Left ventricle myocardium inferior (tissue), 1 donor: ENCODE measurements around the gene OAF. TPM values are rescaled to one million over a fixed set of nuclear protein-coding genes. Genes with fewer than 3 reads are reported as not detected.

Experiments
- DNase-seq: peaks from one replicate; pipeline ENCODE4 v3.0.0-alpha.2; 2020
- H3K27ac ChIP-seq: fragments of 200-600 bp; replicated peaks from 2 replicates; pipeline ENCODE4 v1.8.0; 2021
- H3K27me3 ChIP-seq: fragments of 200-600 bp; 2 replicates; pipeline ENCODE4 v1.8.0; 2021; ENCODE audit warnings: low read depth
- H3K36me3 ChIP-seq: fragments of 200-600 bp; 2 replicates; pipeline ENCODE4 v1.8.0; 2021
- H3K4me1 ChIP-seq: fragments of 200-600 bp; 2 replicates; pipeline ENCODE4 v1.8.0; 2021
- H3K4me3 ChIP-seq: fragments of 200-600 bp; 2 replicates; pipeline ENCODE4 v1.8.0; 2021; ENCODE audit warnings: mild to moderate bottlenecking, moderate library complexity
- H3K9me3 ChIP-seq: fragments of 200-600 bp; replicated peaks from 2 replicates; pipeline ENCODE4 v1.8.0; 2021
- intact Hi-C: fragments of 100-400 bp; cut with micrococcal nuclease; formaldehyde crosslinking; loops from one replicate; pipeline ENCODE4 v1.11.0; 2022
- total RNA-seq: library from RNA; stranded (reverse); fragmentation: NEBNext Ultra II Directional; extraction: Animal tissue kit (Norgen Biotek cat#: 25700); gene quantifications from one replicate; pipeline ENCODE4 v1.2.1, GENCODE V29; 2021
- TF ChIP-seq, protein P1 (sequence below): fragments of 200-600 bp; IDR thresholded peaks from 2 replicates; pipeline ENCODE4 v1.8.0; 2021; ENCODE audit warnings: antibody characterized with exemption, mild to moderate bottlenecking, borderline replicate concordance
- donor health status: DM: no; HTN: yes; CAD: no; lungs with severe emphysema.

The OAF gene
- total RNA-seq, 1 donor from 2014 or later: 23.7 TPM

DNA sequence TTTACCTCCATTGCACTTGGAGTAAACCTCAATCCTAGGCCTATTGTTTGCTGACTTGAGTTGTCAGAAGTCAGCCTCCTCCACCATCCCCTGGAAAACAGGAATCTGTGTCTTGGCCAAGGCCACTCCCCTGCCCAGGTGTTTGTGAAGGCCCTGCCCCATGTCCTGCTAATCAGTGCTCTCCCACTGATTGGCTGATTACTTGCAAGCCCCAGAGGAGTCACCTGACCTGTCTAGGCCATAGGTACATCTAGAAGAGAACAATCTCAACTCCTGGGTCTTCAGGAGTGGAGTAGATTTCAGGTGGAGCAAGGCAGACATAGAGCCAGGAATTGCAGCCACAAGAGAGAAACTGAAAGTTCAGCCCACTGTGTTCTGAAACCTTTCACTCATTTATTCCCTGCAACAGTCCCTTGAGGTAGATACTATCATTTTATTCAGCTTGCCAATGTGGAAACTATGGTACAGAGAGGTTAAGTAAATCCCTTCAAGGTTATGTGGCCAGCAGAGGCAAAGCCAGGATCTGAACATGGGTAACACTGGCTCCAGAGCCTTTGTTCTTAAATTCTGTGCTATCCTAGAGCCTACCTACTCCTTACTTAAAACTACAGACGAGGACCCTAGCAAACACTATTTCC, 10.4 kb downstream of the OAF start:
- Histone ChIP-seq H3K4me1 (peaks cover 98% of the 10 kb centered on the region), H3K9me3 (no peaks in the 10 kb centered on the region), H3K4me3 (no peak overlapping the region), H3K36me3 (peaks cover 4% of the 10 kb centered on the region), H3K27me3 (no peaks in the 10 kb centered on the region), H3K27ac (peak overlapping the region; percentile 88)
- no peak for DNase-seq
- intact Hi-C loops: no loop called here
- TF ChIP-seq, protein P1, sequence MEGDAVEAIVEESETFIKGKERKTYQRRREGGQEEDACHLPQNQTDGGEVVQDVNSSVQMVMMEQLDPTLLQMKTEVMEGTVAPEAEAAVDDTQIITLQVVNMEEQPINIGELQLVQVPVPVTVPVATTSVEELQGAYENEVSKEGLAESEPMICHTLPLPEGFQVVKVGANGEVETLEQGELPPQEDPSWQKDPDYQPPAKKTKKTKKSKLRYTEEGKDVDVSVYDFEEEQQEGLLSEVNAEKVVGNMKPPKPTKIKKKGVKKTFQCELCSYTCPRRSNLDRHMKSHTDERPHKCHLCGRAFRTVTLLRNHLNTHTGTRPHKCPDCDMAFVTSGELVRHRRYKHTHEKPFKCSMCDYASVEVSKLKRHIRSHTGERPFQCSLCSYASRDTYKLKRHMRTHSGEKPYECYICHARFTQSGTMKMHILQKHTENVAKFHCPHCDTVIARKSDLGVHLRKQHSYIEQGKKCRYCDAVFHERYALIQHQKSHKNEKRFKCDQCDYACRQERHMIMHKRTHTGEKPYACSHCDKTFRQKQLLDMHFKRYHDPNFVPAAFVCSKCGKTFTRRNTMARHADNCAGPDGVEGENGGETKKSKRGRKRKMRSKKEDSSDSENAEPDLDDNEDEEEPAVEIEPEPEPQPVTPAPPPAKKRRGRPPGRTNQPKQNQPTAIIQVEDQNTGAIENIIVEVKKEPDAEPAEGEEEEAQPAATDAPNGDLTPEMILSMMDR: no peak

DNA sequence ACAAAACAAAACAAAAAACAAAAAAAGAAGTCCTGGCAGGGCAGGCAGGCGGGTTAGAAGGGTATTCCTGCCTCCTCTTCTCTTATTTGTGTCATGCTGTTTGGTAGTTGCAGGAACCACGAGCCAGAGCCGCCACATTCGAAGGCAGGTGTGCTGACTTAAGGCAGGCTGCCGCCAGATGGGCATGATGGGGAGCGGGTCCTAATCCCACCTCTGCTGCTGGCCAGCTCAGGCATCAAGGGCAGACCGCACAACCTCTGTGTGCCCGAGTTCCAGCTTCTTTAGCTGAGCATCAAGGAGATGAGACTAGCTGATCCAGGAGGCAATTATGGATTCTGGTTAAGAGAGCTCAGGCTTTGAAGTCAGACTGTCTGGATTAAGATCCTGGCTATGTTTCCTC, 12.1 kb downstream of the OAF start:
- TF ChIP-seq, protein P1: no peak
- Histone ChIP-seq H3K4me1 (peaks cover 87% of the 10 kb centered on the region), H3K27ac (peak overlapping the region; percentile 88), H3K4me3 (no peak overlapping the region), H3K9me3 (no peaks in the 10 kb centered on the region), H3K27me3 (no peaks in the 10 kb centered on the region), H3K36me3 (peaks cover 4% of the 10 kb centered on the region)
- DNase-seq: peak; percentile 13
- intact Hi-C loops: no loop called here

DNA sequence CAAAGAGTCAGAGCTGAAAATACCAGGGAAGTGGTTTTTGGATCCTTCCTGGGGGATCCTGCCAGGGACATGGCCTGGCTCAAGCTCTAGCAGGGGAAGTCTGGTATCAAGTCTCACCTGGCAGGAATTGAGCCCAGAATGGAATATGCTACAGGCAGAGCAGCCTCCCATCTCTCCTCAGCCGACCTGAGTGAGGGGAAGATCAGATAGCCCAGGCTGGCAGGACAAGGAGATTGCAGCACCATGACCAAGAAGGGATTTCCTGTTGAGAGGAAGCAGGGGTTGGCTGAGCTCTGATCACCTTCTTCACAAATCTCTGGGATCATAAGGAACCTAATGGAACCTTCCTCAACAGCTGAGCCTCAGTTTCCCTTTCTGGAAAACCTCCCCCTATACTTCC, 13.0 kb downstream of the OAF start:
- DNase-seq: no peak
- no peak overlapping the region for H3K4me3 ChIP-seq
- H3K36me3 ChIP-seq: peaks cover 4% of the 10 kb centered on the region
- peaks cover 79% of the 10 kb centered on the region for H3K4me1 ChIP-seq
- H3K27ac ChIP-seq: peak overlapping the region; percentile 88
- intact Hi-C loops: no loop called here
- TF ChIP-seq, protein P1: no peak
- no peaks in the 10 kb centered on the region for H3K27me3 ChIP-seq
- H3K9me3 ChIP-seq: no peaks in the 10 kb centered on the region

DNA sequence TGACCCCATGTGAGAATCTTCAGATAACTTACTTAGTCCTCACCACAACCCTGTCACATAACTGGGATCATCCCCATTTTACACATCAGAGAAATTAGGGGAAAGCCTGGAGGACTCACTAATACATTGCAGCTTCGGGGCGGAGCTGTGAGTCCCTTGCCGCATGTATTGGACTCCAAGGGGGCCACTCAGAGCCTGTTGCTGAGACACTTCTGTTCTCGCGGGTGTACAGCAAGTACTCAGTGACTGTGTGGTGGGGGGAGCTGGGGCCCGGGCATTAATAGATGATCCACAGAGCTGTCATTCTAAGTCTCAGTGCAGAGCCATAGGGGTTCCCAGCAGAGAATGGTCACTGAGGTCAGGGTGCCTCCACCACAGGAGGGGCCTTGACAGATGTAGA, 13.5 kb downstream of the OAF start:
- intact Hi-C loops: no loop called here
- H3K36me3 ChIP-seq: peaks cover 4% of the 10 kb centered on the region
- TF ChIP-seq, protein P1: no peak
- H3K4me1 ChIP-seq: peaks cover 74% of the 10 kb centered on the region
- DNase-seq: no peak
- peak overlapping the region; percentile 88 for H3K27ac ChIP-seq
- H3K4me3 ChIP-seq: peak overlapping the region; percentile 37
- H3K9me3 ChIP-seq: no peaks in the 10 kb centered on the region
- no peaks in the 10 kb centered on the region for H3K27me3 ChIP-seq

DNA sequence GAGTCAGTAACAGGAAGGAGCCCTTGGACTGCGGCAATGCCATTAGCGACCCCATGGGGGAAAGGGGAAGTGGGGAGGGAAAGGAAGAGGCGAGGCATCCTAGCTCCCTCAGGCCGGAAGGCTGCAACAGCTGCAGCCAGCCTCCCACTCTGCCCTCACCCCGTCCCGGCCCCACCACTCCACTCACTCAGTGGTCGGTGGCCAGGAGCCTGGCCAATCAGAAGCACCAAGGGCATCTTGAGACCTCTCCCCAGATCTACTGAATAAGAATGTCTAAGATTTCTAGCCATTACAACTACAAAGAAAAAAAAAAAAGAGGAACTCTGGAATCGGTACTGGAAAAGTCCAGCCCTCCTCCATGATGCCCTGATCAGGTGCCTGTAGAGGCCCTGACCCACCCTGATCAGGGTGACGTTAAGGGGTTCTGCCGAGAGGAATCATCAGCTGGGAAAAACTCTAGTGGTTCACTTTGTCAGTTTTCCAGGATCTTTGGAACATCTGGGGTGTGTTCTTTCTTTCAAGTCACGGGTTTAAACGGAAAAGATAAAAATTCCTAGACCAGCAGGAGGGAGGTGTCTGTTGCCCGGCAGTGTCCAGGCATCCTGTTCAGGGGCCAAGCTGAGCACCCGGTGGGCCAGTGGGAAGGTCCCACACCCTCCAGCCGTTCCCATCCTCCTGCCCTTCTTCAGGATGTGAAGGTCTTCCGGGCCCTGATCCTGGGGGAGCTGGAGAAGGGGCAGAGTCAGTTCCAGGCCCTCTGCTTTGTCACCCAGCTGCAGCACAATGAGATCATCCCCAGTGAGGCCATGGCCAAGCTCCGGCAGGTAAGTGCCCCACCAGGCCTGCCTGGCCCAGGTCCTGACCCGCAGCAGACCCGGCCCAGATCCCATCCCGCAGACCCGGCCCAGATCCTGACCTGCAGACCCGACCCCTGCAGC, 14.4 kb downstream of the OAF start:
- Histone ChIP-seq H3K27ac (peak overlapping the region; percentile 88), H3K9me3 (no peaks in the 10 kb centered on the region), H3K4me1 (peaks cover 65% of the 10 kb centered on the region), H3K36me3 (peaks cover 4% of the 10 kb centered on the region), H3K4me3 (peak overlapping the region; percentile 37), H3K27me3 (peaks cover 2% of the 10 kb centered on the region)
- intact Hi-C loops: no loop called here
- DNase-seq: peak; percentile 58
- TF ChIP-seq, protein P1: no peak
